Measurements from ENCODE around the gene GRIK4. TPM values are rescaled to one million over a fixed set of nuclear protein-coding genes. Genes with fewer than 3 reads are reported as not detected.

The GRIK4 gene
- total and polyA plus RNA-seq, 8 donors: 0.76 to 10.1 (median 7.7) TPM

GRCh38 chr11:120988603-120989002 is 477.1 kb downstream of the GRIK4 start:
- H3K4me1 ChIP-seq: peaks cover 0 to 5% of the 10 kb centered on the region in 2 donors
- no peak overlapping the region for H3K4me3 ChIP-seq
- ATAC-seq: no peak
- no peak overlapping the region for H3K27ac ChIP-seq
- H3K36me3 ChIP-seq: no peaks in the 10 kb centered on the region
- intact Hi-C loops (cut with DNase I): no loop called here
- H3K9me3 ChIP-seq: no peaks in the 10 kb centered on the region
- DNase-seq: peak in 2 of 4 donors; percentile 71 to 74
- no peak for TF ChIP-seq CTCF (IDR thresholded peaks at IDR 0.05)
- peaks cover 0 to 33% of the 10 kb centered on the region in 2 donors for H3K27me3 ChIP-seq

GRCh38 chr11:120991830-120992686 is 480.5 kb downstream of the GRIK4 start:
- Histone ChIP-seq H3K27me3 (peaks cover 0 to 10% of the 10 kb centered on the region in 2 donors), H3K36me3 (no peaks in the 10 kb centered on the region), H3K9me3 (no peaks in the 10 kb centered on the region), H3K4me3 (no peak overlapping the region), H3K4me1 (no peaks in the 10 kb centered on the region), H3K27ac (no peak overlapping the region)
- DNase-seq: no peak
- no peak for ATAC-seq
- intact Hi-C loops (cut with DNase I): no loop called here
- TF ChIP-seq CTCF (IDR thresholded peaks at IDR 0.05): no peak

GRCh38 chr11:120994091-120994859 is 482.7 kb downstream of the GRIK4 start:
- Histone ChIP-seq H3K4me1 (no peaks in the 10 kb centered on the region), H3K36me3 (no peaks in the 10 kb centered on the region), H3K27ac (no peak overlapping the region), H3K9me3 (no peaks in the 10 kb centered on the region), H3K4me3 (no peak overlapping the region), H3K27me3 (no peaks in the 10 kb centered on the region)
- no peak for TF ChIP-seq CTCF (IDR thresholded peaks at IDR 0.05)
- intact Hi-C loops (cut with DNase I): no loop called here
- ATAC-seq (no peak), DNase-seq (no peak)

- Histone ChIP-seq H3K36me3 (no peaks in the 10 kb centered on the region), H3K4me3 (no peak overlapping the region), H3K9me3 (no peaks in the 10 kb centered on the region), H3K27ac (no peak overlapping the region), H3K27me3 (no peaks in the 10 kb centered on the region), H3K4me1 (no peaks in the 10 kb centered on the region)
- DNase-seq: no peak
- intact Hi-C loops (cut with DNase I): no loop called here
- no peak for ATAC-seq
- TF ChIP-seq CTCF (IDR thresholded peaks at IDR 0.05): no peak
These were observed 483.6 kb downstream of the GRIK4 start for GRCh38 chr11:120995184-120995583.

- Histone ChIP-seq H3K4me1 (no peaks in the 10 kb centered on the region), H3K4me3 (no peak overlapping the region), H3K27me3 (no peaks in the 10 kb centered on the region), H3K9me3 (no peaks in the 10 kb centered on the region), H3K27ac (no peak overlapping the region), H3K36me3 (no peaks in the 10 kb centered on the region)
- ATAC-seq (no peak), DNase-seq (no peak)
- intact Hi-C loops (cut with DNase I): no loop called here
- TF ChIP-seq CTCF (IDR thresholded peaks at IDR 0.05): no peak
These were observed 485.4 kb downstream of the GRIK4 start for GRCh38 chr11:120996973-120997372.
